H4 (cell line): ENCODE measurements around the gene DOLPP1. TPM values are rescaled to one million over a fixed set of nuclear protein-coding genes. Genes with fewer than 3 reads are reported as not detected.

ENCODE experiments used
- DNase-seq: peaks from one replicate; pipeline ENCODE4 v3.0.0-alpha.2; 2015; ENCODE audit warnings: low spot score
- total RNA-seq: library from RNA; depleted of rRNA; stranded (reverse); fragments of >200 nt; shearing (Covaris generic); gene quantifications from 2 replicates; pipeline ENCODE4 v1.2.3, GENCODE V29; 2014

The DOLPP1 gene
- total RNA-seq, 1 experiment from 2014 or later: 17.1 TPM

DNA sequence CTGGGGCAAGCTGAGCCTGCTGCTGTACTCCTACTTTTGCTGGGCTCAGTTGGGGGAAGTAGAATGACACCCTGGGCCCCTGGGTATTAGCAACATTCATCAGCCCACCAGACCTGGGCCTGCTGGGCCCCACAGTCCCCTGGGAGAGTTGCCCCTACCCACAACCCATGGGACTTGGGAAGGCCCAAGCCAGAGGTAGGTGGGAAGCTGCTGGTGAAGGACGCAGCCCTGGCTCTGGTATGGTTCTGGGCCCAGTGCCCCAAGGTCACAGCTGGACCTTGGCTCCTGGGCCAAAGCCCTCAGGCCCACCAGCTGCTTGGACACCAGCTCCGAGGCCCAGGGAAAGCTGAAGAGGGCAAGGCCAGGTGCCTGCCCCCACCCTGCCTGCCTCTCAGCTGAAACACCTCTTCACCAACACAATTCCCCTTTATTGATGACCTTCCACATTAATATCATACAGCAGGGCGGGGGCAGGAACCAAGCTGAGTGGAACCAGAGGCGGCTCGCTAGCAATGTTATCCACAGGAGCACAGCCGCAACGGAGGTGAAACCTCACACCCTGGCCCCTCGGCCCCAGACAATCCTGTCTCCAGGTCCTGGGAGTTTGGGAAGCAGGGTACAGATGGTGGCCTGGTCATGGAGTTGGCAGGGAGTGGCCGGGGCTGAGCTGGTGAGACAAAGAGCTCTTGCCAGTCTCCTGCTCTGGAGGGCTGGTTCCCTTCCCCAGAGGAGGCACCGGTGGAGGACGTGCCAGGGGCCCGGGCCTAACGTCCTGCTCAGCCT is 13.7 kb downstream of the DOLPP1 start:
- DNase-seq: no peak

DNA sequence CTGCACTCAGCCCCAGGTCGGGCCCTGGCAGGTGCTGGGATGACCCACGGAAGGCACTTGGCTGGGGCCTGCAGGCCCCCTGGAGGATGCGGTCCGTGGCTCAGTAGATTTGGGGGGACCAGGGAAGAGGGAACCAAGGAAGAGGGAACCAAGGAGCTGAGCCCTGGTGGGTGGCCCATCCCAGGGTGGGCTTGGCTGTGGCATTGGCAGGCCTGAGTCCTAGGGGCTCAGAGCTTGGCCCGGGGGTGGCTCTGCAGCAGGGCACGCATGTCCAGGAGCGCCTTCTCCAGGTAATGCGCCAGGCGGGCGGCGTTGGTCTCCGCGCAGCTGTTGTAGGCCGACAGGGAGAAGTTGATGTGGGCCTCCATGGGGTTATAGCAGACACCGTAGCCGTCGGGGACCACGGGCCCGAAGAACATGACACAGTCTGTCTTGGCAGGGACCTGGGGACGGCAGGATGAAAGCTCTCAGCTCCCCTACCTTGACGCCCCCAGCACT is 14.3 kb downstream of the DOLPP1 start:
- no peak for DNase-seq

DNA sequence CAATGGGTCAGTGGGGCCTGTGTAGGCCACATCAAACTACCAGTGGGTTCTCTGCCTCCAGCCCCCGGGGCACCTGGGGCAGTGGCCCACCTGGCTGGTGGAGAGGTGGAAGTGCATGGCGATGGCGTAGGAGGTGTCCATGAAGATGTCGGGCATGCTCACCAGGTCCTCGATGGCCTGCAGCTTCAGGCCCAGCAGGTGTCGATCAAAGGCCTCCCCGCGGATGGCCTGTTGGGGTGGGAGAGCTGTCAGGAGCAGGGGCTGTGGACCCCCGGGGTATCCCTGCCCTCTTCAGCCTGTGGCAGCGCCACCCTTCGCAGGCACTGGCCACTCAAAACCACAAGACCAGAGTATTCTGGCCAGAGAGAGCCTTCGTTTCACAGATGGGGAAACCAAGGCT is 15.0 kb downstream of the DOLPP1 start:
- no peak for DNase-seq

DNA sequence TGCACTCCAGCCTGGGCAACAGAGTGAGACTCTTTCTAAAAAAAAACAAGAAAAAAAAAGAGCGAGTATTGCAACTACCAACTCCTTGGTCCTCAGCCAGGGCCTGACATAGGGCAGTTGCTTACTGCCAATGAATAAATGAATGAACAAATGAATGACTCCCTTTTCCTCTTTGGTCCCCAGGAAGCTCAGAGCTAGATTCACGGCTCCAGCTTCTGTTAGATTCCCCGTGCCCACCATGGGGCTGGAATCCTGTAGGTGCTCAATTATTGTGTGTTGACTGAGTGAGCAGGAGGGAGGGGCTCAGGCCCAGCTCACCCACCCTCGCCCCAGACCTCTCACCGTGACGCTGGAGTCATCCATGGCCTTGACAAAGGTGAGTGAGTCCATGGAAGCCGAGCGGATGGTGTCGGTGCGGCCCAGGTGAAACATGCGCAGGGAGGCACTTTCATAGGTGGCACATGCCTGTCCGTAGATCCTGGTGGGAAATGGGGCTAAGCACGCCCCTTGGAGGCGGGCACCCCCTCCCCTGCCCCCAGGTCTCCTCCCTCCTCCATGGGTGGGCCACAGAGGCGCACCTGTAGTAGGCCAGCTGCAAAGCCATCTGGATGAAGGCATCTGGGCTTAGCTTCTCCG is 16.9 kb downstream of the DOLPP1 start:
- no peak for DNase-seq

DNA sequence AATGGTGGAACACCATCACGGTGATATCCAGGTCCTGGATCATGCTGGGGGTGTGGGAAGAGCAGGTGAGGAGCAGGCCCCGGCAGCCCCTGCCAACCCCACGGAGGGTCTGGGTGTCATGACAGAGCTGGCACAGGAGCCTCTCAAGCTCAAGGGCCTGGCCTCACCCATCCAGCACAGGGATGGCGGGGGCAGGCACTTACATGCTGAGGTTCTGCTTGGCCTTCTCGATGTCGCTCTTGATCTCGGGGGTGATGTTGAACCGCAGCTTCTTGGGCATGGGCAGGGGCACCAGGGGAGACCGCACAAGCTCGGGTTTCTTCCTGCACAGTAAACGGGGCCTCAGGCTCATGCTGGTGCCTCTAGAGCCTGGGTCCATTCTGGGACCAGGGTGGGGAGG is 17.4 kb downstream of the DOLPP1 start:
- no peak for DNase-seq

DNA sequence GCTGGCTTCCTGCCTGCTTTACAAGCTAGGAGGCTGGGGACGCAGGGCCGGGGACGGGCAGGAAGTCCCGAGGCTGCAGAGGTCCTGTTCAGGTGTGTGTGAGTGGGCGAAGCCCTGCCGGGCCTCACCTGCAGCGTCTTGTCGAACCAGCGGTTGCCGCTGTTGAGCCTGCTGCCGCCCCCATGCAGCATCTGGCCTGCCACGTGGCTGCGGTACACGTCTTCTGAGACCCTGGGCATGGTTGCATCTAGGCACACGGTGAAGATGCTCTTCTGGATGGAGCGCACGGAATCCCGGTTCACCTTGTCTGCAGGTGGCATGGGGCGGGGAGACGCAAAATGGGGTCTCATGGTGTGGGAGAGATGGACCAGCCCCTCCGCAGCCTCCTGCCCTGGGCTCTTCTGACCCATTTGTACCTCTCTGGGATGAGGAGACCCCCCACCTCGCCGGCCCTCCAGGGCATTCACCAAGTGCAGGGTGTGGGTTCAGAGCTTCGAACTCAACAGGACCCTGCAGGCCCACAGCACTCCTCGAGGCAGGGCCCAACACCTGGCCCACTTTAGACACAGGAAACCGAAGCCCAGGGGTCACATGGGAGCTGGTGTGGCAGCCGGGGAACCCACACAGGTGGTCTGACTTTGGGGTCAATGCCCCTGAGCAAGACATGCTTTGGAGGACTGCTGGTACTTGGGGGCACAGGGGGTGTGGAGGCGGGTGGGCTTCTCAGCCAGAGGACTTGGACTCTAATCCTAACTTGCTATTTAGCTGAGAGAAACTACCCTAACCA is 19.7 kb downstream of the DOLPP1 start:
- no peak for DNase-seq

DNA sequence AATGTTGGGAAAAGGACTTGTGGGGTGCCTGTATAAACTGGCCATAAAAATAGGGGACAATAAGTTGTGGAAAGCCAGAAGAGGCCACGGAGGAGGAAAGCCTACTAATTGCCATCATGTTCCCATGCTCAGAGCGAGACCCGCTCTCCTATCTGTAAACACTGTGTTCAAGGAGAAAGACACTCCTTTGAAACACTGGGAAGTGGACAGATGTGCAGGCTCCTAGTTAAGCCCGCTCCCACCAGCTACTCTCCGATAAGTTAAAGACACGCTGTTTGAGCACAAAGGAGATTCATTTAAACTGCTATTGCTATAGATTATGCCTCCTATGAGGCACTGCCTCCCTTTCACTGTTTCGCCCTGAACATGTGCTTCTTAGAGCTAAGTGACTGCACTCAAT is 20.4 kb downstream of the DOLPP1 start:
- DNase-seq: no peak

DNA sequence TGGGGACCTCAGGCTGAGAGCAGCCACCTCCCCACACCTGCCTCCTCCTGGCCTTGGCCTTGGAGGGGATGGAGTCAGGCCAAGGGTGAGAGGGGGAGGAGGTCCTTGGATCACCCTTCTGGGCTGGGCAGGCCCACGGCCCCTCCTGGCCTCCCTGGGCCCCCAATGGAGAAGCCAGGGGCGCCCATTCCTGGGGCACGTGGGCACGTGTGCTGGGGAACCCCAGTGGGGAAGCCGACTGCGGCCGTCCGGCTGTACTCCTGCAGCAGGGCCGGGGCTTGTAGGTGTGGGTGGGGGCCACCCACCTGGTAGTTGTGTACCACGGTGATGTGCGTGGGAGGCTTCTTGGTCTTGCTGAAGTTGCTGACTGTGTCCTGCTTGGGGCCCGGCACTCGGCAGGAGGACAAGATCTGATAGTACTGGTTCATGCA is 21.2 kb downstream of the DOLPP1 start:
- no peak for DNase-seq

DNA sequence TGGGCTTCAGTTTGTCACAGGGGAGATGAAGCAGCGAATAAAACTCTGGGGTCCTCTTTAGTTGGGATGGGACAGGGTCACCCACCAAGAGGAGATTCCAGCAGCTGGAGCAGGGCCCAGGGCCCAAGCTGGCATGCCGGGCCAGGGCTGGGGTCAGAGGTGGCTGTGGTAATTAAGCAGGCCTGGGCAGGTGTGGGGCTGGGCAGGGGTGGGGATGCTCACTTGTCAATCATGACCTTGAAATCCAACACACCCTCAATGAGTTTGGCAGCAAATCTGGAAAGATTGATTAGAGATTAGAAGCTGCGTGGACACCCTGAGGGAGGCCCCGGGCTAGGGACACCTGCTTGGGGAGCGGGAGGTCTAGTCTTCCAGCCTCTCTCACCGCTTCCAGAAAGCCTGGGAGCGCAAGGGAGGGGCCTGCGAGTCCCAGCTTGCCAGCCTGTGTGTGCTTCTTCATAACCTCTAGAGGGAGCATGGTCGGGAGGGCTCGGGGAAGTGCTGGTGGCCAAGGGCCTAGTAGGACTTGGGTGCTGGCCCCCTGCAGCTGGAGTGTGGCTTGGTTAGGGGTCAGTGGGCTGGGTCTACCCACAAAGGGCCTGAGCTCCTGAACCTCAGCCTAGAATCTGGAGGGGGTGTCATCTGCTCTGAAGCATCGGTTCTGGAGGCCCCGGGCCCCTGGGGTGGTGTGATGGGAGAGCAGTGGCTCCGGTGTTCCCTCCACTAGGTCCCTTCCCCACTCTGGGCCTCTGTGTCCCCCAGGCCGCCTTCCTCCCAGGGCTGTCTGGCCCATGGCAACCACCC is 22.1 kb downstream of the DOLPP1 start:
- DNase-seq: peak; percentile 43

DNA sequence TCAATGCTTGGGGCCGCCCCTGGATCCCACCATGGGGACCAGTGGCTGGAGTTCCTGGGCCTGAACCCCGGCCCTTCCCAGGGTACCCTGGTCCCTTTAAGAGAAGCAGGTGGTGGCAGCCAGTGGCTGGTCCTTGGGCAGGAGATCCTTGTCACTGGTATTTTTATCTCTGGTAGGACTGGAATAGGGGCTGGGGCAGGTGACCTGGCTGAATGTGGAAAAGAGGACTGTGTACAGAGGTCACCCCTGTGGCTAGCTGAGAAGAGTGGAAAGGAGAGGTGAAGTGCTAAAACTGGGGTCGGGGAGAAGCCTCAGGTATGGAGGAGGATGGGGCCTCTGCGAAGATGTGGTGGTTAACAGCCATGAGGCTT is 22.7 kb downstream of the DOLPP1 start:
- no peak for DNase-seq

DNA sequence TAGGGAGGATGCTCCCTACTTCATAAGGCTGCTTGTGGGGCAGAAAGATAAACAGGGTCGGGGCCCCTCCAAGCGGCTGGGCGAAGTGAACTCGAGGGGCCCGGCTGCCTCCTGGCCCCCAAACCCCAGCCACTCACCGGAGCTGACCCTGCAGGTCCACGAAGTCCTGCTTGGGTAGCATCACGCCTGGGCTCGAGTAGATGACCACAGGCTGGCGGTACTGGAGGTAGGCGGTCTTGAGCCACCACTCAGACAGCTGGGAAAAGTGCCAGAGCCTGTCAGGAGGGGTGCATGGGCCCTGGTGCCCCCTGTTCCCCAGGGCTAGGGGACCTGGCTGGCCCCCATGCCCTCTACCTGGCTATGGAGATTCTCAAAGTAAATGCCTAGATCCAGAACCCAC is 23.1 kb downstream of the DOLPP1 start:
- no peak for DNase-seq

DNA sequence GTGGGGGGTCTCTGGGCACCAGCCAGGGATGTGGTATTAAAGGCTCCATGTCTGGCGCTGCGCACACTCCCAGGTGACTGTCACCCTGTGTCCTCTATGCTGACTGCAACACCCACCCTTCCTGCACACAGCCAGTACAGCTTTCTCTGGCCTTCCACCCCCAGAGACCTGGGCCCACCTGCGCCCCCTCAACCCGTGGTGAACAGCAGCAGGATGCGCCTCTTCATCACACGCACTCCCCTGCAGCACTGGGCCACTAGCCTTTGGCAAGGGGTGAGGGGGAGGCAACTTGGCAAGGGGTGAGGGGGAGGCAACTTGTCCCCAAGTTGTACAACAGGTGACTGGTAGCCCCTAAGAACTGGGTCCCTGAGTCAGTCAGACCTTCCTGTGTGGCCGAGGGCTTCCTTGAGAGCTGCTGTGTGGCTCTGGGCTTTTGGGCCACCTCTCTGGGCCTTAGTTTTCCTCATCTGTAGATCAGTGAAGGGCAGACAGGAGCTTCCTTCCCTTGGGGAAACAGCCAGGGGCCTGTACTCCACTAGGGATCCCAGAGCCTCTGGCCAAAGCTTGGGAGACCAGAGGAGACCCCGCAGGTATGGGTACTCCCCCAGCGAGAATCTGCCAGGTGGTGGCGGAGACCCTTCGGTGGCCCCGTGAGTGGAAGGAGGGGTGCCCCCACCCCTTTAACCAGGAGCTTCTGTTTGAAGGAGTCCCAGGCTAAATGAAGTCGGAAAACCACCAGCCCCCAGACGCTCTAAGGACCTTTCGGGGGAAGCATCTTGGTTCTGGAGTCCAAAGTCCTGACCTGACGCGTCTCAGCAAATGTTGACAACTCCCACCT is 25.2 kb downstream of the DOLPP1 start:
- DNase-seq: no peak

DNA sequence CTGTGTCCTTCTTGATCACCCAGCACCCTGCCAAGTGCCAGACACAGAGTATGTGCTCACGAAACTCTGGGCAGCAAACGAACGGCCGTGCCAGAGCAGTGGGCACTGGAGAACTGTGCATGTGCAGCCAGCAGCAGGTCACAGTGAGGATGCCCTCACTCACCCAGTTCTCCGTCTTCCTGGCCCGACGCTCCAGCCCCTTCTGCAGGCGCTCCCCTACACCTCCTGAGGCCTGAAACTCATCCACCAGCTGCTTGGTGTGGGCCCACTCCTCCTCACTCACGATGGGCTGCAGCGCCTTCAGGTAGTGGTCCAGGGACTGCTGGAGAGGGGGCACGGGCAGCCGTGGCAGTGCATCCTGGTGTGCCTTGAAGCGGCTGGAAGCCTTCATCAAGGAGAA is 26.7 kb downstream of the DOLPP1 start:
- no peak for DNase-seq

DNA sequence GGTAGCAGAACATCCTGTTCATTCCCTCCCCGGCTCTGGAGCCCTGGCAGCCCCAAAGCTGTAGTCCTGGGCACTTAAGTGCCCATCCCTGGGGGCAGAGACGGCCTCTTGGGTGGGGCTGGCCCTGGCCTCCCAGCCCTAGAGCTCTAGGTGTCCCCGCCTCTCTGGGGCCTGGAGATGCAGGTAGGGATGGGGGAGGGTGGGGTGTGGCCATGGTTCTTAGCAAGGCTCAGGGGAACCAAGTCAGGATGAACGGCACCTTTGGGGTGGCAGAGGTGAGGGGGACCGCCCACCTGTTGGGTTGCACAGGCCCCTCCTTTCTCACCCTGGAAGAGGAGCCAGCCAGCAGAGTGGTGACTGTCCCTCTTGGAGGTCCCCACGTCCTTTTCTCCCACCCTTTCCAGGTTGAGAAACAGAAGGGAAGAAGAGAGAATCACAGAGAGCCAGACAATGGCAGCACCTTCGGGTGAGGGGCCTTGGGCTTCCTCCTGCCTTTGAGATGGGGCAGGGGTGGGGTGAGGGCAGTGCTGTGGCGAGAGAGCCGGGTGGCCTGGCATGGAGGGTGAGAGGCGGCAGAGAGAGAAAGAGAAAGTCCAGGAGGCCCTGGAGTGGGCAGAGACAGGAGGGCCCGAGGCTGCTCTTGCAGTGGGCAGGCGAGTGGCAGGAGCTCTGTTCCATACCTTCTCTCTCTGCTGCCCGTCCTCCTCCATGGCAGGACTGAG is 27.3 kb downstream of the DOLPP1 start:
- no peak for DNase-seq

DNA sequence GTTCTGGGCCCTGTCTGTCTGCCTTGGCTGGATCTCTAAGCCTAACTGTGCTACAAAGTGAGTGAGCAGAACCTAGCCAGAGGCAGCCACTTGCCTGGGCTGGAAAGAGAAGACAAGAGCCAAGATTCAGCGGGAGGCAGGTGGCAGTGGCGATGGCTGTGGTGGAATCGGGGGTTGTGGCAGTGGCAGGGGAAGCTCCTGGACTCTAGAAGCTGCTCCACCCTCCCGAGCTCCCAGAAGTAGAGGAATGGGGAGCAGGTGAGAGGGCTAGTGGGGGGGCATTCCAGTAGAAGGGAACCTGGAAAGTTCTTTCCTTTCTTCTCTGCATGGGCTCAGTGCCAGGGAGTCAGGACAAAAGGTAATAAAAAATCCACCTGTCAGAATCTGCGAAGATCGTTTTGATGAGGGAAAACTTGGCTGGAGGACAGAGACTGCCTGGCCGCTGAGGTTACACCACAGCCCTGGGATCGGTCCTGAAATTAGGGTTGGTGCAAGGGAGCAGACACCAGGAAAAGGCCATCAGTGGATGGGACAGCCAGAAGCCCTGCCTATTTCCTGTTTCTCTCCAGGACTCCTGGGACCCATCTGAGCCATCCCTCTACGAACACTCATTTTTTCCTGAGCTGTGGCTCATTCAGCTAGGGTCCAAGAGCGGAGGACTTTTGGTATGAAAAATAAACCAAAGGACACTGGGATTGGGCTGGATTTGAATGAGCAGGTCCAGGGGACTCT is 28.1 kb downstream of the DOLPP1 start:
- DNase-seq: no peak

DNA sequence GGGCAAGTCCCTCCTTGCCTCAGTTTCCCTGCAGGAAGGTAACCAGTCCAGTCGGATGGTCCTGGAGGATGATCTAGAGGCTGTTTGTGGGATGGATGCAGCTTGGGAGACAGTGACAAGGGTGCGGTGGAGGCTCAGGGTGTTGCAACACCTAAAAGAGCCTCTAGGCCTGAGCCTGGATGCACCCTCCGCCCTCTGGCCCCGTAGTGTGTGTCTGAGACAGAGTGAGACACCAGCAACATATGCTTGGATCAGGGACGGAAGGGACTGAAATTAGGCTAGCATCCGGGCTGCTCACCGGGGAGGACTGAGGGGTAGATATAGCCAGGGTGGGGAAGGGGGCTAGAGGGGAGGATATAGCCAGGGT is 28.6 kb downstream of the DOLPP1 start:
- no peak for DNase-seq

DNA sequence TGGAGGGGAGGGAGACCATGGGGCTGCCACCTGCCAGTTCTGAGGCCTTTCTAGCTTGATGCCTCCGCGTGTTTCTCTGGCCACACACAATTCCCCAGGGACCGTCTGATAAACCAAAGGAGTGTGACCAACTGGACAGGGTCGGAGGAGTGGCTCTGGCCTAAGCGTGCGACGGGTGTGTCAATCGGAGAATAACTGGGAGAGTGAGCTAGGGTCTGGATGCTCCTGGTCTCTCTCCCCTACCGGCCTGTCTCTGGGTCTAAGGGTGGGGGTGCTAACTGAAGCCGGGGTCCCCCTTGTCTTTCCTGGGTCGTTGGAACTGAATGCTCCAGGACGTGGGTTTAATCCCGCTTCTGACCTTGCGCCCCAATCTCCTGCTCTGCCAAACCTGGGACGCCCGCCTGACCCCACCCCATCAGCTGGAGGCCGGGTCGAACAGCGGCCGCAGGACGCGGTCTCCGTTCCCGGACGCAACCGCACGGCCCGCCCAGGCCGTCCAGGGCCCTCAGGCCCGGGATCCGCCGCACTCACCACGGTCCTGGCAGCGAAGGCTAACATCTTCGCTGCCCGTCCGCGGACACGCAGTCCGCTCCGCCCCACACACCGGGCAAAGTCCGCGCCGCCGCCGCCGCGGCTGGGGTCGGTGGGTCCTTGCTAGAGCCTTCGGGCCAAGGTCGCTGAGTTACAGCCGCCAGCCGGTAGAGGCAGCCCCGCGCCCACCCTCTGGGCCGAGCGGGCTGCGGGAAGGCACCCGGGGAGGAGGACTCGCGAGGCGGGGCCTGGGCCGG is 29.2 kb downstream of the DOLPP1 start:
- no peak for DNase-seq

DNA sequence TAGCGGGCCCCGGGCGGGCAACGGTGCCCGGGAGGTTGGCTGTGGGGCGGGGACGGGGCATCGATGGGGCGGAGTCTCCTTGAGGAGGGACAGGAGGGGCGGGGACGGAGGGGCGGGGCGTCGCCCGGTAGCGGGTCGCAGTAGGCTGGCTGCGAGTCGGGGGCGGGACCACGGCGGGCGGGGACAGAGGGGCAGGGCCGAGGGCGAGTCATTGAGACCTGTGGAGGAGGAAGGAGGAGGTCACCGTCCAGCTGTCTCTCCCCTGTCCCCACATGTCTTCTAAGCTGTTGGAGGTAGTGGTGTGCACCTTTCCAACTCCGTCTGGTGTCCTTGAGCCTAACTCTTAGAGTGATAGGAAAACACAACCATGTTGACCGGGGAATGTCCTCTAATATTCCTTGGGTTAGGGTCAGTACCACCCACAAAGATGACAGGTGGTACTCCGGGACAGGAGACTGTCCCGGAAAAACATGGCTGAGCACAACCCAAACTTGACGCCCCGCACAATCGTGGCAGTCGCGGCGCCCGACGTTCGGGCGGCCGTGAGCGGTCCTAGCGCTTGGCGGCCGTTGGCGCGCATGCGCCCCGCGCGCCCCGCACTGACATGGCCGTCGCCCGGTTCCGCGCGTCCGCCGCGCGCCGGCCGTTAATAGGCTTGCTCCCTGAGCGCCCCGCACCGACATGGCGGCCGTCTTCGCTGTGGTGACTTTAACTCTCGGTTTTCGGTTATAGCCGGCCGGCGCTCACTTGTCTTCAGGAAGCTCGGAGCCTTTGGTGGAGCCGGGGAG is 30.0 kb downstream of the DOLPP1 start, which contains the start of the genes CRAT and PTPA:
TSS of gene CRAT (minus strand) at position 54 of the 788 bp plus-strand sequence. CDS start 284 bp downstream, outside the sequence.
TSS of gene PTPA (plus strand) at position 676 of the 788 bp plus-strand sequence. CDS start 186 bp downstream, outside the sequence.
- peak; percentile 86 for DNase-seq
